HuH-7 (cell line): ENCODE data around the gene ELOVL6.
"Not testable (repeated sequence)": the region's sequence is repeated elsewhere in the genome, so short reads cannot be mapped to it uniquely, and the experiment has no call there.

Experiments
- DNase-seq: peaks from one replicate; pipeline ENCODE4 v3.0.0; 2011; ENCODE audit warnings: low spot score

The ELOVL6 gene

DNA sequence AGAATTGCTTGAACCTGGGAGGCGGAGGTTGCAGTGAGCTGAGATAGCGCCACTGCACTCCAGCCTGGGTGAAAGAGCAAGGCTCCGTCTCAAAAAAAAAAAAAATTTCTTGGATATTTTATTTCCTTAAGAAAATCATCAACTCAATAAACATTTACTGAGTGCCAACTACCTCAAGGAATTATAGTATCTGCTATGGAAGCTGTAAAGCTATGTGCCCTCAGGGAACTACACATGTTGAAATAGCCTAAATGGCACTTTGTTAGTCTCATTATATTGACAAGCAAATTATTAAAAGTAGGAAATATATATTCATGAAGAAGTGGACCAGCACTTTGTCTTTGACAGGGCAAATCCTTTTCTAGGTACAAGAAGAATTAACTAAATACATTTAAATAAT is 40.8 kb downstream of the ELOVL6 start:
- DNase-seq = no peak

DNA sequence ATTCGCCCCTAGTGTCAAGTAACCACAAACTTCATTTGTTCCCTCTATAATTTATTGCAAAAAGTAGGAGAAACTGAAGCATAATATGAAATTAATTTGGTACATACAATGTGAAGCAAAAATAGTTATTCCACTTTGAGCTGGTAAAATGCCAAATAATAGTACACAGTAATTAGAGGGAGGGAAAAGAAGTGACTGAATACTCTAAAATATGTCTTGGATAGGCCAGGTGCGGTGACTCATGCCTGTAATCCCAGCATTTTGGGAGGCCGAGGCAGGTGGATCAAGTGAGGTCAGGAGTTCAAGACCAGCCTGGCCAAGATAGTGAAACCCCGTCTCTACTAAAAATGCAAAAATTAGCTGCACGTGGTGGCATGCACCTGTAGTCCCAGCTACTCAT is 41.2 kb downstream of the ELOVL6 start:
- not testable (repeated sequence) for DNase-seq

DNA sequence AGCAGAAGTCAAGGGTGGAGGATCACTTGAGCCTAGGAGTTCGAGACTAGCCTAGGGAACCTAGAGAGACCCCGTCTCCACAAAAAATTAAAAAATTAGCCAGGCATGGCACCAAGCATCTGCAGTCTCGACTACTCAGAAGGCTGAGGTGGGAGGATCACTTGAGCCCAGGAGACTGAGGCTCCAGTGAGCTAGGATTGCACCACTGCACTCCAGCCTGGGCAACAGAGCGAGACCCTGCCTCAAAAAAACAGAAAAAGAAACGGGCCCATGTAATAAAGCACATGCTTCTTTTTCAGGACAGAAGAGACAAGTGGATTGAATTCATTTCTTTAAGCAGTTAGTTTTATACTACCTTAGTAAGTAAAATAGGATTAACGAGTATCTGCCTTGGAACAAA is 42.0 kb downstream of the ELOVL6 start:
- no peak for DNase-seq

DNA sequence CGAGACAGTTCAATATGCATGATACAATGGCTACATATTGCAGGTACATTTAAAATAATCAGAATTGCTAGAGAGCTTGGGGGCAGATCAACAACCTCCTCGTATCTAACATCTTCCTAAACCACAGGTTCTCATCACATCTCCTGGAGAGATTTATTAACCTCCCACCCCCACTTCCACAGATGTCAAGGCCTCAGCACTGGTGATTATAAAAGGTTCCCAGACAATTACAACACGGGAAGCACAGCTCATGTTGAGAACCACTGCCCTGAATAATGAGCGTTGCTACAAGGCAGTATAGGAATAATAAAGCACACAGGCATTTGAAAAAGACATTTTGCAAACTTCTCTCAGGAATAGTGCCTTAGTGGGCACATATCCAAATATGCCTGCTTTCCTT is 42.8 kb downstream of the ELOVL6 start:
- no peak for DNase-seq

- DNase-seq = no peak
Observed at GRCh38 chr4:110154582-110154981, 43.8 kb downstream of the ELOVL6 start.

DNA sequence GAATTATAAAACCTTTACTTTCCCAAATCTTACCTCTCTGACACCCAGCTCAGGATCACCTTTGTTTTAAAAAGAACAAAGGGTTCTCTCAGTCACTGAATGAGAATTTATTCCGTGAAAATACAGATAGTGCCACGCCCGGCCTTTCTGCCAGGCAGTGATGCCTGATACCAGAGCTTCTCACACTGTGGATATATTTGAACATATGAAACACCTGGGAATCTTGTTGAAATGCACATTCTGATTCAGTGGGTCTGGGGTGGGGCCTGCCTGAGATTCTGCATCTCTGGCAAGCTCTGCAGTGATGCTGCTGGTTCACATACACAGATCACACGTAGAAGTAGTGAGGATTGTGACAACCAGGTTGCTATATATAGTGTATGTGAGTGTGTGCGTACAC is 46.0 kb downstream of the ELOVL6 start:
- no peak for DNase-seq

- DNase-seq = no peak
Observed at GRCh38 chr4:110149089-110149488, 49.3 kb downstream of the ELOVL6 start.

DNA sequence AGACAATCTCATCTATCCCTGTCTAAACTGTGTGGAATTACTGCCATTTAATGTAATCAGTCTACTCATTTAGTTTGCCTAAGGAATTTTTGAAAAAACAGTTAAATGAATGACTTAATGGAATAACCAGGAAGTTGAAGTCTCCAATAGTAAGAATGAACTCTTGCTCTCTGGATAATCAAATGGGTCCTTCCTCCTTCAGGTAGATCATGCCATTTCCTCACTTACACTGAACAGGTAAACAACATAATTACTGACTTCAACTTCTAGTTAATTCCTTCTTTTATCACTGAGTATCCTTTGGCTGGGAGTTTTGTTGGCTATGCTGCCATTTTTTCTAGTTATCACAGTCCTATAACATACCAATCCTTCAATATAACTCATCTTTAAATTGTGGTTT is 56.0 kb downstream of the ELOVL6 start:
- no peak for DNase-seq

- DNase-seq = no peak
Observed at GRCh38 chr4:110139815-110140214, 58.6 kb downstream of the ELOVL6 start.

- no peak for DNase-seq
Observed at GRCh38 chr4:110139111-110139510, 59.3 kb downstream of the ELOVL6 start.

- DNase-seq = no peak
Observed at GRCh38 chr4:110138551-110138950, 59.9 kb downstream of the ELOVL6 start.

- DNase-seq = no peak
Observed at GRCh38 chr4:110137829-110138228, 60.6 kb downstream of the ELOVL6 start.

DNA sequence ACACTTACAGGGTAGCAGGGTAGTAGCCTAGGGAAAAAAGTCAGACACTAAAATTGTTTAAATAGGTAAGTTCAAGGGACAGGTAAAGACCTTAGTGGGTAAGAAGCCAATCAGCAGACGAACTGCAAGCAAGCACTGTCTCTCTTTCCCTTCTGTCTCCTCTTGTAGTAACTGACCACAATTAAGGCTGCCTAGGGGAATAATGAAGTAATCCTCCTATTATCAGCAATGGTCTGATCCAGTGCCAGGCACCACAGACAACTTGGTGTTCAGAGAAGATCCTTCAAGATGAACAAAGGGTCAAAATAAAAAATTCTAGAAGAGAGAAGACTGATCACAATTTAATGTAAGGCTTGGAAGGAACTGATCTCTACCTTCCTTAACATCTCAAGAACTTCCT is 62.9 kb downstream of the ELOVL6 start:
- DNase-seq = no peak

DNA sequence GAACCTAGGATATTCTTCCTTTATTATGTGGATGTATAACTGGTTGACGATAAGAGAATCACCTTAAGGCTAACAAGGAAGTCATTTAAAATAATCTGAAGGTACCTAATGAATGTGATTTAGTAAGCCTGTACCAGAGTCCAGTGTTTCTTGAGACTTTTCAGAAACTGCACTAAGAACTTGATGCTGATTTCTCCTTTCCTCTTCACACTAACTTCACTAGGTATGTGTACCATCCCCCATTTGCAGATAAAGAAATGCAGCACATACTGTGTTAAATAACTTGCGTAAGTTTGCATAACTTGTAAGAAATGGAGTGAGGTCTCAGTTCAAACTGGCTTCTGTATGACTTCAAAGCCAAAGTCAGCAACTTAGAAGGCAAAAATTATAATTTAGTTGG is 63.3 kb downstream of the ELOVL6 start:
- DNase-seq = no peak

- no peak for DNase-seq
Observed at GRCh38 chr4:110134269-110134869, 64.0 kb downstream of the ELOVL6 start.

DNA sequence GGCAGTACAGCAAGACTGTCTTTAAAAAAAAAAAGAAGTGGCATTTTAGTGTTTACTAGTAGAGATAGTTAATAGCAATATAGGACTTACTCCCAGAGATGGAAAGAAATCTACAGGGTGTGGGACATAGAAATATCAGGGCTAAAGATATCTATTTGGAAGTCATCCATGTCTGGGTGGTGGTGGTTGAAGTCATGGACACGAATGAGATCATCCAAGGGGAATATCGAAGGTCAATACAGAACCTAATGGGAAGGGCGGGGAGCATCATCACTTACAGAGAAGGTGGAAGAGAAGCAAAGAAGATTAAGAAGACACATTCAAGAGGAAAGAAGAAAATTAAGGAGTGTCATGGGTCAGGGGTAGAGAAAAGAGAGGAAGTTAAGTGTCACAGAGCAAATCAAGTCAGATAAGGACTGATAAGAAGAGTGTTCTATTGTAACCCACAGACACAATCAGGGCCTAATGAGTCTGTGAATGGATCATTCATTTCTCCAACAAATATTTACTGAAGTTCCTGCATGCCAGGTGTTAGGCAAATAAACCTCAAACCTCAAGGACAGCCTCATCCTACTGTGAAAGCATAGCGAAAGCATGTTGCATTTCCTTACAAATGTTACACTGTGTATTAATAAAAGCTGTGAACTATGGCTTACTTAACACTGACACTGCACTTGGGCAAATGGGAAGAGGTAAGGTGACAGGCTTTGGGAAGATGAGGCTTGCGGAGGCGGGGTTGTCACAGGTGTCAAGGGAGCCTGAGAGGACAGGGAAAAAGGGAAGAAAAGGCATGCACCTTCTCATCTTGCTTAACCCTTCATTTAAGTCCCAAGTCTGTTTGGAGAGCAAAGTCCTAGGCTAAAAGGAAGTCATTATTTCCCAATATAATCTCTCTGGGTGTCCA is 65.3 kb downstream of the ELOVL6 start:
- no peak for DNase-seq

- DNase-seq = no peak
Observed at GRCh38 chr4:110131916-110132315, 66.5 kb downstream of the ELOVL6 start.

- DNase-seq = no peak
Observed at GRCh38 chr4:110130576-110131358, 67.6 kb downstream of the ELOVL6 start.

DNA sequence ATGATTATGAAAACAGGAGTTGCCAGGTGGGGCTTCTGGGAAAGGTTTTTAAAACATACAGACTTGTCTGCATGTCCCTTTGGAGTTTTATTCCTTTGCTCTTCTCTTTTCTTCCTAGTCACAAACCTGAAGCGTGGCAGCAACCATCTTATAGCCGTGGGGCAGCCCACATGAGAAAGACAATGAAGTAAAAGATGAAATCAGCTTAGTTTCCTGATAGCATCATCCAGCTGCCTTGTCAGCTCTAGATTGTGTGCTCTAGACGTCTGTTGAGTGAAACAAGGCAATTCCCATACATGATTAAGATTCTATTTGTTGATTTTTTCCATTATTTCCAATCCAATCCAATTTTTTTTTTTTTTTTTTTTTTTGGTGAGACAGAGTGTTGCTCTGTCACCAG is 68.9 kb downstream of the ELOVL6 start:
- DNase-seq = no peak

GRCh38 chr4:110128472-110128919 is 69.9 kb downstream of the ELOVL6 start:
- no peak for DNase-seq

DNA sequence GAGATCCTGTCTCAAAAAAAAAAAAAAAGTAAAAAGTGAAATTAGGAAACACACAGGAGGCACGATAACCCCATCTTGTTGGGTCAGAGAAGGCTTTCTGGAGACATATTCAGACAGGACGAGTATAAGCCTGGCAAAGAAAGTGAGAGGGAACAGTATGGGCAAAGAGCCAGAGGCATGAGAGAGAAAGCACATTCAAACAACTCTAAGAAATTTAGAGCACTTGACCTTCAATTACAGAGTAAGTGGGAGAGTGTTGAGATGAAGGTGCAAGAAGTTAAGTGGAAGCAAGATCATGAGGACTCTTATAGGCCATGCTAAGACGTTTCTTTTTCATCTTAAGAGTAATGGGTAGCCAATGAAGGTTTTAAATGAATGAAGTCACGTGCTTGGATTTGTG is 70.4 kb downstream of the ELOVL6 start:
- DNase-seq = no peak

DNA sequence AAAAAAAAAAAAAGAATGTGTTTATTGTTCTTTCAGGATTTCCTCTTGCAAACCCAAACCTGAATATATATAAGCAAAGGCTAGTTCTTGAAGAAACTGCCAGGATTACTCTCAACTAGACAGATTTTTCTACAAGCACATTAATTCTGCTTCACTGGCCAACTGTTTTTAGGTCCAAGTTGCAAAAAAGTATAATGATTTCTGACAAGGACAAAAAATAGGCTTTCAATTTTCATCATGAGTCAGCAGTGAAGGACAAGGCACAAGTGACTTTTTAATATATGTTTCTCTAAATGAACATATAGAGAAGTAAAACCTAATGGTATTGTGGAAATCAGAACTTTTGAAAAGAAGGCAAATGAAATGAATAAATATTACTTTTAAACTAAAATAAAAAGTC is 73.7 kb downstream of the ELOVL6 start:
- no peak for DNase-seq

GRCh38 chr4:110122201-110122600 is 76.2 kb downstream of the ELOVL6 start:
- DNase-seq = no peak
